HEK293T (cell line): Measurements from ENCODE around the gene FOXN4.

Source experiments
- CTCF ChIA-PET: fragments of 350-600 bp; formaldehyde crosslinking; extraction: SDS; loops from one replicate; lab custom pipeline; 2021; ENCODE audit warnings: antibody characterized with exemption, inconsistent platforms; lab: Yijun Ruan, JAX
- POLR2A ChIA-PET: fragments of 350-600 bp; formaldehyde crosslinking; extraction: SDS; loops from one replicate; lab custom pipeline; 2020; ENCODE audit warnings: antibody characterized with exemption, inconsistent platforms; lab: Yijun Ruan, JAX
- DNase-seq: peaks from one replicate; pipeline ENCODE4 v3.0.0; 2012; ENCODE audit warnings: mixed read lengths; ENCODE audit errors: extremely low spot score
- ARNT ChIP-seq: fragments of 450-650 bp; IDR thresholded peaks from 2 replicates; pipeline ENCODE4 v1.6.1; 2017; ENCODE audit warnings: mild to moderate bottlenecking
- BHLHE40 ChIP-seq: fragments of 450-650 bp; IDR thresholded peaks from 2 replicates; pipeline ENCODE4 v1.6.1; 2016; ENCODE audit warnings: mild to moderate bottlenecking, moderate library complexity, borderline replicate concordance
- CTBP1 ChIP-seq: fragments of 450-650 bp; IDR thresholded peaks from 2 replicates; pipeline ENCODE4 v1.6.1; 2016; ENCODE audit warnings: borderline replicate concordance
- ELF4 ChIP-seq: fragments of 450-650 bp; IDR thresholded peaks from 2 replicates; pipeline ENCODE4 v1.6.1; 2017; ENCODE audit warnings: antibody characterized with exemption
- FOXA1 ChIP-seq: fragments of 450-650 bp; IDR thresholded peaks from 2 replicates; pipeline ENCODE4 v1.6.1; 2016; ENCODE audit warnings: mild to moderate bottlenecking
- FOXK2 ChIP-seq: fragments of 450-650 bp; IDR thresholded peaks from 2 replicates; pipeline ENCODE4 v1.6.1; 2016; ENCODE audit warnings: mild to moderate bottlenecking
- FOXM1 ChIP-seq: fragments of 450-650 bp; IDR thresholded peaks from 2 replicates; pipeline ENCODE4 v1.6.1; 2017; ENCODE audit warnings: mild to moderate bottlenecking, borderline replicate concordance
- HDGF ChIP-seq: fragments of 450-650 bp; IDR thresholded peaks from 2 replicates; pipeline ENCODE4 v1.6.1; 2017; ENCODE audit warnings: antibody characterized with exemption, borderline replicate concordance
- L3MBTL2 ChIP-seq: fragments of 450-650 bp; conservative IDR thresholded peaks from 2 replicates; pipeline ENCODE4 v1.6.1; 2016; ENCODE audit warnings: mild to moderate bottlenecking
- LEF1 ChIP-seq: fragments of 450-650 bp; IDR thresholded peaks from 2 replicates; pipeline ENCODE4 v1.6.1; 2017; ENCODE audit warnings: mild to moderate bottlenecking, borderline replicate concordance
- NFRKB ChIP-seq: fragments of 450-650 bp; IDR thresholded peaks from 2 replicates; pipeline ENCODE4 v1.6.1; 2016; ENCODE audit warnings: mild to moderate bottlenecking, moderate library complexity
- PKNOX1 ChIP-seq: fragments of 450-650 bp; IDR thresholded peaks from 2 replicates; pipeline ENCODE4 v1.6.1; 2016
- SP1 ChIP-seq: fragments of 450-650 bp; IDR thresholded peaks from 2 replicates; pipeline ENCODE4 v1.6.1; 2017
- SUZ12 ChIP-seq: fragments of 450-650 bp; IDR thresholded peaks from 2 replicates; pipeline ENCODE4 v1.6.1; 2016; ENCODE audit warnings: mild to moderate bottlenecking
- TARDBP ChIP-seq: fragments of 450-650 bp; IDR thresholded peaks from 2 replicates; pipeline ENCODE4 v1.6.1; 2016
- ZNF384 ChIP-seq: fragments of 450-650 bp; IDR thresholded peaks from 2 replicates; pipeline ENCODE4 v1.6.1; 2016

The FOXN4 gene

GRCh38 chr12:109307051-109307450 lies 2.0 kb downstream of the FOXN4 start:
- ChIA-PET POLR2A (no interaction called here), CTCF (no interaction called here)
- DNase-seq = no peak
- TF ChIP-seq FOXM1 (no peak), ARNT (no peak), SUZ12 (no peak), SP1 (no peak), NFRKB (no peak), HDGF (no peak), ZNF384 (no peak), L3MBTL2 (no peak), FOXK2 (no peak), CTBP1 (no peak), BHLHE40 (no peak), LEF1 (no peak), FOXA1 (no peak), PKNOX1 (no peak), TARDBP (no peak), ELF4 (no peak)

- POLR2A ChIA-PET = no interaction called here
- CTCF ChIA-PET = no interaction called here
- DNase-seq = no peak
- TF ChIP-seq CTBP1 = no peak
- TF ChIP-seq L3MBTL2 = no peak
- no peak for TF ChIP-seq PKNOX1
- no peak for TF ChIP-seq LEF1
Observed at GRCh38 chr12:109305547-109305946, 3.5 kb downstream of the FOXN4 start.

- ChIA-PET CTCF (no interaction called here), POLR2A (no interaction called here)
- no peak for TF ChIP-seq HDGF
- no peak for TF ChIP-seq FOXA1
- no peak for TF ChIP-seq L3MBTL2
- TF ChIP-seq TARDBP = no peak
- peak; percentile 52 for DNase-seq
Observed at GRCh38 chr12:109304485-109304884, 4.6 kb downstream of the FOXN4 start.

- ChIA-PET CTCF (interaction anchor here (1.2 kb wide), 1 partner anchor 68 kb away, joined by 4 read pairs; no protein-coding TSS in a partner anchor), POLR2A (no interaction called here)
- DNase-seq = no peak
- no peak for TF ChIP-seq PKNOX1
- TF ChIP-seq BHLHE40 = no peak
- TF ChIP-seq ARNT = no peak
- no peak for TF ChIP-seq CTBP1
- TF ChIP-seq TARDBP = no peak
- TF ChIP-seq ELF4 = no peak
- no peak for TF ChIP-seq SUZ12
- TF ChIP-seq LEF1 = no peak
- TF ChIP-seq ZNF384 = no peak
- no peak for TF ChIP-seq NFRKB
- no peak for TF ChIP-seq FOXA1
Observed at GRCh38 chr12:109302770-109303169, 6.3 kb downstream of the FOXN4 start.

GRCh38 chr12:109302358-109302757 lies 6.7 kb downstream of the FOXN4 start:
- no peak for DNase-seq
- ChIA-PET POLR2A (no interaction called here), CTCF (interaction anchor here (1.2 kb wide), 1 partner anchor 68 kb away, joined by 4 read pairs; no protein-coding TSS in a partner anchor)
- TF ChIP-seq ZNF384 (no peak), L3MBTL2 (no peak), HDGF (no peak), ELF4 (no peak), PKNOX1 (no peak), SUZ12 (no peak), ARNT (no peak), BHLHE40 (no peak), FOXM1 (no peak), SP1 (no peak), CTBP1 (no peak), FOXK2 (no peak), NFRKB (no peak), FOXA1 (no peak), LEF1 (no peak), TARDBP (no peak)

- ChIA-PET CTCF (no interaction called here), POLR2A (no interaction called here)
- no peak for DNase-seq
- TF ChIP-seq PKNOX1 = no peak
- no peak for TF ChIP-seq LEF1
- no peak for TF ChIP-seq CTBP1
- no peak for TF ChIP-seq FOXA1
- TF ChIP-seq HDGF = no peak
- no peak for TF ChIP-seq FOXM1
- no peak for TF ChIP-seq BHLHE40
- no peak for TF ChIP-seq L3MBTL2
Observed at GRCh38 chr12:109301643-109302168, 7.4 kb downstream of the FOXN4 start.
